DND-41 (cell line): ENCODE measurements around the gene GBP2.
"Not testable (repeated sequence)": the region's sequence is repeated elsewhere in the genome, so short reads cannot be mapped to it uniquely, and the experiment has no call there.

Source experiments
- ATAC-seq: fragments of 200-7000 bp; cut with Tn5 transposase; 3 replicates; pipeline ENCODE4 v1.9.1; 2021; ENCODE audit warnings: low read depth; ENCODE audit not compliant: insufficient read depth
- DNase-seq: peaks from one replicate; pipeline ENCODE4 v3.0.0-alpha.2; 2020
- H2AFZ ChIP-seq: 2 replicates; pipeline ENCODE4 v1.6.0; 2012; ENCODE audit warnings: low read depth, low read length
- H3K27ac ChIP-seq: 2 replicates; pipeline ENCODE4 v1.5.1; 2012; ENCODE audit warnings: low read length, inconsistent platforms
- H3K27me3 ChIP-seq: fragments of 200-600 bp; sonication (generic); 2 replicates; pipeline ENCODE4 v1.6.0; 2012; ENCODE audit warnings: low read length, mild to moderate bottlenecking, inconsistent platforms; ENCODE audit not compliant: insufficient read depth, poor library complexity
- H3K36me3 ChIP-seq: 2 replicates; pipeline ENCODE4 v1.5.1; 2012; ENCODE audit warnings: low read length, inconsistent platforms; ENCODE audit not compliant: insufficient read depth
- H3K4me1 ChIP-seq: 2 replicates; pipeline ENCODE4 v1.5.1; 2012; ENCODE audit warnings: mild to moderate bottlenecking, low read length; ENCODE audit not compliant: insufficient read depth
- H3K4me2 ChIP-seq: 2 replicates; pipeline ENCODE4 v1.6.0; 2012; ENCODE audit warnings: mild to moderate bottlenecking, moderate library complexity, low read length, inconsistent platforms; ENCODE audit not compliant: insufficient read depth
- H3K4me3 ChIP-seq, 2 experiments: fragments of 200-600 bp in 1 of 2; shearing (Covaris generic) in 1 of 2; 2 replicates each; pipeline ENCODE4 v1.5.1; 2012 to 2016; ENCODE audit warnings: inconsistent platforms in 2 of 2, low read length in 2 of 2, mild to moderate bottlenecking in 2 of 2, low read depth in 1 of 2, moderate library complexity in 1 of 2
- H3K79me2 ChIP-seq: 2 replicates; pipeline ENCODE4 v1.6.0; 2012; ENCODE audit warnings: low read length, inconsistent platforms; ENCODE audit not compliant: insufficient read depth
- H3K9ac ChIP-seq: 2 replicates; pipeline ENCODE4 v1.6.0; 2012; ENCODE audit warnings: low read depth, mild to moderate bottlenecking, inconsistent platforms, low read length, moderate library complexity
- H3K9me3 ChIP-seq: 2 replicates; pipeline ENCODE4 v1.5.1; 2012; ENCODE audit warnings: low read length, moderate library complexity, mild to moderate bottlenecking, inconsistent platforms; ENCODE audit not compliant: insufficient read depth, severe bottlenecking
- H4K20me1 ChIP-seq: 2 replicates; pipeline ENCODE4 v1.6.0; 2012; ENCODE audit warnings: low read length; ENCODE audit not compliant: insufficient read depth
- CTCF ChIP-seq: IDR thresholded peaks from 2 replicates; pipeline ENCODE4 v1.5.1; 2012; ENCODE audit warnings: borderline replicate concordance, low read length, moderate library complexity, mild to moderate bottlenecking; ENCODE audit not compliant: poor library complexity, severe bottlenecking; ENCODE audit errors: extremely low read depth
- EZH2 ChIP-seq: IDR thresholded peaks from 3 replicates; pipeline ENCODE4 v1.6.1; 2012; ENCODE audit warnings: borderline replicate concordance, low read depth, mild to moderate bottlenecking, moderate library complexity, low read length, inconsistent platforms; ENCODE audit not compliant: severe bottlenecking

The GBP2 gene

GRCh38 chr1:89129911-89130310, 4.0 kb upstream of the GBP2 start:
- Histone ChIP-seq H3K79me2 (no peaks in the 10 kb centered on the region), H3K4me2 (no peak overlapping the region), H4K20me1 (no peaks in the 10 kb centered on the region), H3K27me3 (no peaks in the 10 kb centered on the region), H3K27ac (peak overlapping the region; percentile 74; the same call in 1 of the 2 replicates), H2AFZ (peak overlapping the region; percentile 48; the same call in 1 of the 2 replicates), H3K9ac (no peak overlapping the region), H3K4me1 (peaks cover 50% of the 10 kb centered on the region), H3K4me3 (no peak overlapping the region), H3K36me3 (no peaks in the 10 kb centered on the region), H3K9me3 (no peaks in the 10 kb centered on the region)
- DNase-seq (no peak), ATAC-seq (no peak)
- TF ChIP-seq CTCF (no peak), EZH2 (no peak)

GRCh38 chr1:89128003-89128458, 2.1 kb upstream of the GBP2 start:
- H3K9ac ChIP-seq, H3K4me3 ChIP-seq, H4K20me1 ChIP-seq, H3K79me2 ChIP-seq, ATAC-seq, H2AFZ ChIP-seq, H3K27me3 ChIP-seq, H3K36me3 ChIP-seq, H3K9me3 ChIP-seq, DNase-seq: not testable (repeated sequence)
- H3K4me2 ChIP-seq: peak overlapping the region; percentile 59; the same call in 1 of the 2 replicates
- H3K4me1 ChIP-seq: peaks cover 50% of the 10 kb centered on the region
- peak overlapping the region; percentile 72; the same call in 1 of the 2 replicates for H3K27ac ChIP-seq

GRCh38 chr1:89126602-89127565, 970 bp upstream of the GBP2 start:
- H3K9me3 ChIP-seq, H3K36me3 ChIP-seq, H3K79me2 ChIP-seq, H2AFZ ChIP-seq, H3K9ac ChIP-seq, H3K27me3 ChIP-seq, ATAC-seq, H3K4me3 ChIP-seq, H4K20me1 ChIP-seq: not testable (repeated sequence)
- Histone ChIP-seq H3K27ac (peak overlapping the region; percentile 72), H3K4me2 (peak overlapping the region; percentile 46; the same call in 1 of the 2 replicates), H3K4me1 (peaks cover 50% of the 10 kb centered on the region)
- peak; percentile 81 for DNase-seq

GRCh38 chr1:89125240-89125912, 538 bp downstream of the GBP2 start:
- Histone ChIP-seq H3K79me2 (no peaks in the 10 kb centered on the region), H3K9ac (peak overlapping the region; percentile 22), H3K4me1 (peaks cover 50% of the 10 kb centered on the region), H3K36me3 (no peaks in the 10 kb centered on the region), H3K4me3 (peak overlapping the region in 1 of 2 experiments; percentile 37; a peak in 2 of 4 replicates), H3K27me3 (no peaks in the 10 kb centered on the region), H2AFZ (peak overlapping the region; percentile 54; the same call in 1 of the 2 replicates), H3K4me2 (peak overlapping the region; percentile 46), H3K27ac (peak overlapping the region; percentile 72), H4K20me1 (no peaks in the 10 kb centered on the region), H3K9me3 (no peaks in the 10 kb centered on the region)
- TF ChIP-seq EZH2 (no peak), CTCF (no peak)
- DNase-seq: no peak
- peak; percentile 4; the same call in 1 of the 3 replicates for ATAC-seq
